ENCODE results near the gene DSCAML1.

Gene DSCAML1

DNA sequence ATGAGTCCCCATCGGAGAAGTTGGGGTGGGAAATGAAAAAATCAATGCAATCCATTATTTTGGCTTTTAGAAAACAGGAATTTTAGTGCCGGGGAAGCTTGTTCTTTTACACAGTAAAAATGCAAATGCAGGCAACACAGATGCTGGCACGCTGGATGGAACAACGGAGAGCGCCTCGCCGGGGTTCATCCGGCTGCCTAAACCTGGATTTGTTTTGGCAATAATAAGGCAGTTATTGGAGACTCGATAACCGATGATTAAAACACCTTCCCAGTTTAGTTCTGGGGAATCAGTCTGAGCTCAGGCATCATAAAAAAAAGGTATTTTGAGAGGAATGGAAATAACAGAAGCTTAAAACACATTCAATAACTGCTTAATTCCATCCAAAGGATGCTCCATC, 2.9 kb downstream of the DSCAML1 start:
- Mint-ChIP-seq H3K9me3 (no peaks in the 10 kb centered on the region), H3K27ac (no peak overlapping the region), H3K4me3 (no peak overlapping the region), H3K4me1 (peaks cover 7% of the 10 kb centered on the region), H3K36me3 (no peaks in the 10 kb centered on the region)
- no peak for DNase-seq (ENCODE audit: low spot score in 2 of 2)
- no peak for ATAC-seq

DNA sequence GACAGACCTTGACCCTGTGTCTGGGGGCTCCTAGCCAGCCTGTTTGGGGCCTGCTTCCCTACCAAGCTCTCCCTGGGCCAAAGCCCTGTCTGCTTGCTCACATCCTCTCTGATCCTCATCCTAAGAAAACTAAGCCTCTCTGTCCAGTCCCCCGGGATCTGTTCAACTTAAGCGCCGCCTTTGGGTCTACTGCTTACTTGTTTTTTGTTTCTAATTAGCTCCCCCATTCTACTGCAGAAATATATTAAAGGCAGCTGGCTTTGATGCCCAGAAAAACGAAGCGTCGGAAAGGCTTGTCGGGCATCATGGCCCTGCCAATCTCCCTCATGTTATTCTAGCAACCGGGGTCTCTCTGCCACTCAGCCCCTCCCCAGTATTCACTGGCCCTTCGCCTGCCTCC, 3.4 kb downstream of the DSCAML1 start:
- H3K36me3 Mint-ChIP-seq = no peaks in the 10 kb centered on the region
- ATAC-seq = no peak
- no peak overlapping the region for H3K27ac Mint-ChIP-seq
- H3K4me1 Mint-ChIP-seq = peaks cover 7% of the 10 kb centered on the region
- DNase-seq (ENCODE audit: low spot score in 2 of 2) = no peak
- H3K4me3 Mint-ChIP-seq = no peak overlapping the region
- H3K9me3 Mint-ChIP-seq = no peaks in the 10 kb centered on the region

DNA sequence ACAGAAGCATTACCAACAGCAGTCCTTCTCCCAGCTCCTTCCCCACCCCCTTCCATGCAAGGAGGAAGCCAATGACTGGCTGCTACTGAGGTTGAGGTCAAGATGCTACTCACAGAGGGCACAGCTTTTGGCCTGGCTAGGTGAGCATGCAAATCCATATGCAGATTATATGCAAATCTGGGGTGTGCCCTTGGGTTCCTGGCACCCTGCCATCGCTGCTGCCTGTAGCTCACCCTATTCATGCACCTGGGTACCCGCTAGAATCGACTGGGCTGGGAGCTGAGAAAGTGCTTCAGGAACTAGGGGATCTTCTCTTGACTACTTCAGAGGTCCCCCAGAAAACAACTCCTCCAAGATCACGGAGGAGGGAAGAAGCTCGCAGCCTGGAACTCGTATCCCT, 4.0 kb downstream of the DSCAML1 start:
- DNase-seq (ENCODE audit: low spot score in 2 of 2) = no peak
- Mint-ChIP-seq H3K36me3 (no peaks in the 10 kb centered on the region), H3K27ac (no peak overlapping the region), H3K4me3 (no peak overlapping the region), H3K4me1 (peaks cover 7% of the 10 kb centered on the region), H3K9me3 (no peaks in the 10 kb centered on the region)
- no peak for ATAC-seq

DNA sequence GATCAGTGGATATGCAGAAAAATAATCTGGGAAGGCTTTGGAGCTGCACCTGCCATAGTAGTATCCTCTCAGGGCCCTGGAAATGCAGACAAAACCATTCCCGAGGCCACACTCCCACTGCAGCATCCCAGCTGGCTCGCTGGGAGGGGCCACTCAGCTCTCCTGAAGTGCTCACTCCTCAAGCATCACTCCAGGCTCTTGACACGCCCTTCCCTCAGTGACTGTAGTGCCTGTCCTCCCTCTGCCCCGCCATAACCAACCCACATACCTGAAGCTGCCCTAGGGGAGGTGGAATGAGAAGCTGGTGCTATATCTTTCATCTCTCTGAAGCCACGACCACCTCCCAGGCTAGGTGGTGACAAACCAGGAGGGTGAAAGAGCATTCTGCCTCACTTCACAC, 4.8 kb downstream of the DSCAML1 start:
- Mint-ChIP-seq H3K27ac (no peak overlapping the region), H3K36me3 (no peaks in the 10 kb centered on the region), H3K9me3 (no peaks in the 10 kb centered on the region), H3K4me1 (no peaks in the 10 kb centered on the region), H3K4me3 (no peak overlapping the region)
- no peak for DNase-seq (ENCODE audit: low spot score in 2 of 2)
- ATAC-seq = no peak

DNA sequence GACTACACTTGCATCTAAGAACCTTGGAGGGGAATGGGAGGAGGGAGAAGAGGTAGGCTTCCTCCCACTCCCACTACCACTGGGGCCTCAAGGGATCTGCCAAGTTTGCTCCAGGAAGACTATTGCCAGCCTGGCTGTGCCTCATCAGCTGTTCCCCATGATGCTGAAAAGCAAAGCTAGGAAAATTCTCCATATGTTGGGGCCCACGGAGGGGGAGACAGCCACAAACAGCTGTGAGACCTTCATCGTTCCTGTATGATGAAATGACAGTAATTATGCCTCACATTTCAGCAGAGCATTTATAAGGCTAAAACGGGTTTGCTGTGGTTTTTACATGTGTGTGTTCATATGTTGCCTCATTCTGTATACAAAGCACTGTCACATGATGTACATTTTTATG, 6.7 kb downstream of the DSCAML1 start:
- ATAC-seq (no peak), DNase-seq (ENCODE audit: low spot score in 2 of 2) (no peak)
- H3K36me3 Mint-ChIP-seq = no peaks in the 10 kb centered on the region
- H3K4me3 Mint-ChIP-seq = no peak overlapping the region
- H3K9me3 Mint-ChIP-seq = no peaks in the 10 kb centered on the region
- H3K4me1 Mint-ChIP-seq = no peaks in the 10 kb centered on the region
- no peak overlapping the region for H3K27ac Mint-ChIP-seq

DNA sequence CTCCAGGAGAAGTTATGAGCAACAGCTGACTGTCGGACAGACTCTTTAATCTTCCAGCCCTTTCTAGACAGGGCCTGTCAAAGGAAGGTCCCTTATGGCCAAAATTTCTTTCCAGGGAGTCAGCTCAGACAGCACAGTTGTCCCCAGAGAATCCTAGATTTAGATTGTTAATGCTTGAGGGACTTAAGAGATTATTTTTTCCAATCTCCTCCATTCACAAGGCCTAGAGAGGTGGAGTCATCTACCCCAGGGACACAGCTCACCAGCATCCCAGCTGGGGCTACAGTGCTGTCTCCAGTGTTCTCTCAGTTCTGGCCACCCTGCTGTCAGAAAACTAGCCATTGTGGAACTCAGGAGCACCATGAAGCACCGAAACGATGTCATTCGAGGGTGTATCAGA, 7.8 kb downstream of the DSCAML1 start:
- H3K9me3 Mint-ChIP-seq = no peaks in the 10 kb centered on the region
- H3K36me3 Mint-ChIP-seq = no peaks in the 10 kb centered on the region
- no peak overlapping the region for H3K4me3 Mint-ChIP-seq
- no peaks in the 10 kb centered on the region for H3K4me1 Mint-ChIP-seq
- H3K27ac Mint-ChIP-seq = no peak overlapping the region
- DNase-seq (ENCODE audit: low spot score in 2 of 2) (no peak), ATAC-seq (no peak)

DNA sequence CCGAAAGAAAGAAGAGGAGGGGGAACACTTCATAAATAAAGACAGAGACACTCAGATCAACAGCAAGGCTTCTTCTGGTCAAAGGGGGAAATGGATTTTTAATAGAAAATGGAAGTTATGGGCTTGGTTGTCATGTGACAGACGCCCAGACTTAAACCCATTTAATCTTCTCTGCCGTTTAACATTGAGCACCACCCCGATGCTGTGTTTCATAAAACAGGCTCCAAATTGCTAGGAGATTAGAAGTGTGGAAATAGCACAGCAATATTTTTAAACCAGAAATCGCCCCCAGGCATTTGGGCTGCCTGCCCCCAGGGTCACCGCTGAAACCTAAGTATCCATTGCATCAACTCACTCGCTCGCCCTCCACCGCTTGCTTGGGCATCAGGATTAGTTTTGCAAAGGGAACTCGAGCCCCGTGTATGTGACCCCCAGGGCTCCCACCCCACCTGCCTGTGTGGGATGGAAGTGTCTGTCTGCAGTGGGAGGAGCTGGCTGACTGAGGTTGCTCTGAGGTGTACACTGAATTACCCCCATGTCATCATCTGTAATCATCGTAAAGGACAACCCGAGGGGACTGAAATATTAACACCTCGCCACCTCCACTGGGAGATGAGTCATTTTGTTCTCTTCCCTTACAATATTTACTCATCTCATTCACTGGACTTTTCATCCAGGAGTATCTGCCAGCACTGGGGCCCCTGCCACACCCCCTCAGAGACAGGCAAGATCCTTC, 10.7 kb downstream of the DSCAML1 start:
- H3K9me3 Mint-ChIP-seq = no peaks in the 10 kb centered on the region
- no peak overlapping the region for H3K27ac Mint-ChIP-seq
- DNase-seq (ENCODE audit: low spot score in 2 of 2) (no peak), ATAC-seq (no peak)
- no peaks in the 10 kb centered on the region for H3K36me3 Mint-ChIP-seq
- H3K4me3 Mint-ChIP-seq = no peak overlapping the region
- H3K4me1 Mint-ChIP-seq = no peaks in the 10 kb centered on the region

DNA sequence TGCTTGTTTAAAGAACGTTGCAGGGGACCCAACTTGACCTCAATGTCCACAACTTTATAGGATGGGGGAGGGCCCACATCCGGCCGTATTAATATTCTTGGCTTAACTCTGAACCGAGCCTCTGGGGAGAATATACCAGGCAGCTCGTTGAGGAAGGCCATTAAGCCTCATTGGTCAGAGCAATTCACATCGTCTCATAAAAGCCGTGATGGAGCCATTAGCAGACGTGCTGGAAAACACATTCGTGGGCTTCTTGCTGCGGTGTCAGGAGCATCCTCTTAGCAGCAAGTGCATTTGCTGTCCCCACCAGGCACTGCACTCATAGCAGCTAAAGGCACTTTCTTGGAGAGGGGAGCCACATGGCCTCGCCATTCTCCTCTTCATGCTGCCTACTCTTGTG, 14.9 kb downstream of the DSCAML1 start:
- Mint-ChIP-seq H3K4me3 (no peak overlapping the region), H3K9me3 (no peaks in the 10 kb centered on the region), H3K4me1 (no peaks in the 10 kb centered on the region), H3K36me3 (no peaks in the 10 kb centered on the region), H3K27ac (no peak overlapping the region)
- DNase-seq (ENCODE audit: low spot score in 2 of 2) (no peak), ATAC-seq (no peak)

DNA sequence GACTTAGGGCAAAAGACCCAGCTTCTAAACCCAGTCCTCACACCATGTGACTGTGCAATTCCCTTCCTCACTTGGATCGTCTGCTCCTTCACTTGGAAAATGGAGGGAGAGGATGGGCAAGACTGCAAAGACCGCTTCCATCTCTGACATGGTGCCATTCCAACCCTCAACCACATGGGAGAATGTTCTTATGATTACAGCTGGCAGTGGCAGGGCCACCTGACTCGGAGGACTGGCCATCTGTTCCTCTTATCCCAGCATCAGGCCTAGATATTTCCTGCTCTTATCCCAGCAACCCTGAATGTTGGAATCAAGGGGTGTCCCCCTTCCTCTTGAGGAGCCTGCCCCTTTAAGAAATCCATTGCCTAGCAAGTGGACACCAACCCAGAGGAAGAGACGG, 15.4 kb downstream of the DSCAML1 start:
- H3K4me3 Mint-ChIP-seq = no peak overlapping the region
- DNase-seq (ENCODE audit: low spot score in 2 of 2) = no peak
- no peak for ATAC-seq
- no peaks in the 10 kb centered on the region for H3K9me3 Mint-ChIP-seq
- no peaks in the 10 kb centered on the region for H3K36me3 Mint-ChIP-seq
- H3K4me1 Mint-ChIP-seq = no peaks in the 10 kb centered on the region
- no peak overlapping the region for H3K27ac Mint-ChIP-seq

DNA sequence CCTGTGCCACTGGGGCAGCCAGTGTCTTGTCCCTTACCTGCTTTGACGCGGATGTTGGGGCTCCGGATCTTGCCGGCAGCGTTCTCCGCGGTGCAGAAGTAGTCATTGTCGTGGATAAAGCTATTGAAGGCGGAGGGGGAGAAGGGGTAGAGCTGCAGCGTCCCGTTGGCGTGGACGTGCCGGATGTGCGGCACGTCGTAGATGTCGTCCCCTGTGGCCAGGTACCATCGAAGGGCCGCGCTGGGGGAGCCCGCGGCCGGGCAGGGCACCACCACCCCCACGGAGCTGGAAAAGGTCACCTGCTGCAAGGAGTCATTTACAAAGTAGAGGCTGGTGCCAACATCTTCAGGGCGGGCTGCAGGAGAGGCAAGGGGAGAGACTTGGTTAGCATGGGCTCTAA, 16.6 kb downstream of the DSCAML1 start:
- Mint-ChIP-seq H3K9me3 (no peaks in the 10 kb centered on the region), H3K36me3 (no peaks in the 10 kb centered on the region), H3K27ac (no peak overlapping the region), H3K4me3 (no peak overlapping the region), H3K4me1 (no peaks in the 10 kb centered on the region)
- no peak for ATAC-seq
- DNase-seq (ENCODE audit: low spot score in 2 of 2) = no peak

DNA sequence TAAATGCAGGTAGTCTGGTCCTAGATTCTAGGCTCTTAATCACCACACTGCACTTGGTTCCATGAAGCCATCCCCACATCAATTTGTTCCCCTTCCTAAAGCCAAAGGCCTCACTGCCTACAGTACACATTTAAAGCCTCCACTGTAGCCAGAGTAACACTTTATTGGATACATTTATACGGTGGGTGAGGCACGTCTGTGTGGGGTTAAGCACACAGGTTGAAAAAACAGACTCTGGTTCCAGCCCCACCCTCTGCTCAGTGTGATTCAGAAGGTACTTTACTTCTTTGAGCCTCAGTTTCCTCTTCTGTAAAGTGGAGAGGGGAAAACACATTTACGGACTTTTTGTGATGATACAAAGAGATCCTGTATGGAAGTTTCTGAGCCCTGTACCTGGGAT, 22.5 kb downstream of the DSCAML1 start:
- no peak for DNase-seq (ENCODE audit: low spot score in 2 of 2)
- no peak overlapping the region for H3K27ac Mint-ChIP-seq
- no peak overlapping the region for H3K4me3 Mint-ChIP-seq
- no peaks in the 10 kb centered on the region for H3K36me3 Mint-ChIP-seq
- H3K4me1 Mint-ChIP-seq = no peaks in the 10 kb centered on the region
- no peak for ATAC-seq
- no peaks in the 10 kb centered on the region for H3K9me3 Mint-ChIP-seq

DNA sequence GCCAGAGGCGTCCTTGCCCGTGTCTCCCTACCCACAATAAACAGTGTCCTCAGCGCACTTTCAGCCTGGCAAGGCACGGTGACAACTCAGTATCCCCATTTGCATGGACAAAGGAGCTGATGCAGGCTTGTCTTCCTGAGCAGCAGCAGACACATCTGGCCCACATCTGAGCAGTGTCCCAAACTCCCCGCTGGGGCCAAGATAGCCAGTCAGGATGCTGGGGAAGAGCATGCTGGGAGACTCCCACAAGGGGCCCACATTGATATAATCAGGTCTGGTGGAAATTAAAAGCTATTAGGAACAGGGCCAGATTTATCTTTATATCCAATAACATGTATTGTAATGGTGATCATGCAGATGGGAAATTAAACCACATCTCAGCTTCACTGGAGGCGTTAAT, 24.7 kb downstream of the DSCAML1 start:
- DNase-seq (ENCODE audit: low spot score in 2 of 2) = no peak

DNA sequence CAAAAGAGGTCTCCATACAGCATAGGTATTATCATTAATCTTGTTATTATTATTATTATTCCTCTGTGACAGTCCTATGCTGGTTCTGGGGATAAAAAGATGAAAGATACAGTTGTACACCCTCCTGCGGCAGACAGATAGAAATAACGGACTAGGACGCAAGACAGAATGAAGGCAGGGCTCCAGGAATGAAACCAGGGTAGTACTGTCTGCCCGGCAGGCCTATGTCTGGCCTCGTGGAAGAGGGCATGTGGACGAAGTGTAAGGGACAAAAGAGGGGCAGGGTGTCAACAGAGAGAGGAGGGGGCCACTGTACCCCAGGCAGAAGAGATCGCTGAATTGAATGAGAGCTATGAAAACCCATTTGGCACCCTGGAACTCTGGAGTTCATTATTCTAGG, 25.2 kb downstream of the DSCAML1 start:
- ATAC-seq = no peak

More for the DNA sequence above, 24.7 kb downstream of the DSCAML1 start:
- no peak for ATAC-seq
- Mint-ChIP-seq H3K4me1 (no peaks in the 10 kb centered on the region), H3K9me3 (no peaks in the 10 kb centered on the region), H3K36me3 (no peaks in the 10 kb centered on the region), H3K4me3 (no peak overlapping the region), H3K27ac (no peak overlapping the region)

DNA sequence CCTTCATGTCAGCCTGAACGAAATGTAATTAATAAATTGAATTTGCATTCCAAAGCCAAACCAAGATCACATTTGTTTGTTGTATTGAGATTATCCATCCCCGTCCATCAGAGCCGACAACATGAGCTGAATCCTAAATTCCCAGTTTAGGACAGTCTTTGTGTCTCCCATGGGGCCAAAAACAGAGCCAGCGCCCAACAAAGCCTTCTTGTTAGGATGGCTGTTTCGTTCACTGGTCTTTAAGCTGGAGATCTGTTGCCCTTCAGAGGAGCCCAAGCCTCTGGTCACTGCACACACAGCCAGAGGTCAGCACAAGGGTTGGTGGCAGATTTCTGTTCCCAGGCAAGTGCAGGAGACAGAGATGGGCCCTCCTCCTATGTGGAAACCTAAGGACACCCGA, 25.8 kb downstream of the DSCAML1 start:
- ATAC-seq = no peak
- no peak overlapping the region for H3K27ac Mint-ChIP-seq
- no peak overlapping the region for H3K4me3 Mint-ChIP-seq
- no peaks in the 10 kb centered on the region for H3K9me3 Mint-ChIP-seq
- H3K36me3 Mint-ChIP-seq = no peaks in the 10 kb centered on the region
- H3K4me1 Mint-ChIP-seq = no peaks in the 10 kb centered on the region
- DNase-seq (ENCODE audit: low spot score in 2 of 2) = no peak

More for the DNA sequence above, 25.2 kb downstream of the DSCAML1 start:
- H3K36me3 Mint-ChIP-seq = no peaks in the 10 kb centered on the region
- no peak for DNase-seq (ENCODE audit: low spot score in 2 of 2)
- H3K27ac Mint-ChIP-seq = no peak overlapping the region
- no peaks in the 10 kb centered on the region for H3K4me1 Mint-ChIP-seq
- H3K4me3 Mint-ChIP-seq = no peak overlapping the region
- no peaks in the 10 kb centered on the region for H3K9me3 Mint-ChIP-seq

DNA sequence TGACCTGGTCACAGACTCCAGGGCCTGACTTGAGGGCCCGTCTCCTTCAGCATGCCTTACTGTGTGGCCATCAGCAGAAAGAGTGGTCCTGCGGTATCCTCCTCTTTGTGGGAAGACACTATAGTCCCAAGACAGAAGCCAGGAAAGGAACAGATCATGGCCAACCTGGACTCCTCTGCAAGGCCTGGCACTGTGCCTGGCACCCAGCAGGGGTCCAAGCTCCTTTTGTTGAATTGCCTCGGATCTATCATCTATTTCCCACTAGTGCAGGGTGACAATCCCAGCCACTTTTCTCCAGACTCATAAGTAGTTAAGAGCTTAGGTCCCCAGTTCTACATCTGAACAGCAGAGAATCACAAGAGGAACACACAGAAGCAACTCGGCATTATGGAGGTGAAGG, 27.0 kb downstream of the DSCAML1 start:
- Mint-ChIP-seq H3K4me1 (no peaks in the 10 kb centered on the region), H3K9me3 (no peaks in the 10 kb centered on the region), H3K27ac (no peak overlapping the region), H3K4me3 (no peak overlapping the region), H3K36me3 (no peaks in the 10 kb centered on the region)
- ATAC-seq = no peak
- no peak for DNase-seq (ENCODE audit: low spot score in 2 of 2)

DNA sequence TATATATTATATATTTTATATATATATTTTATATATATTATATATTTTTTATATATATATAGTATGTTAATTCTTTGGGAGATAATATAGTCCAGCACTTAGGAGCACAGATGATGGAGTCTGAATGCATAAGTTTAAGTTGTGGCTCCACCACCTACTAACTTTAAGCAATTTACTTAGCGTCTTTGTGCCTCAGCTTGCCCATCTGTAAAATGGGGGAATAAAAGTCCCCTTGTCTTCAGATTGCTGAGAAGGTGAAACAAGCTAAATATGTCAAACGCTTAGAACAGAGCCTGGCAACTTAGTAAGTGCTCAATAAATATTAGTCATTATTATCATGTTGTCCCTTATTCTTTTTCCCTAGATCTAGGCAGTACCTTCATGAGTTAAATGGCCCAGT, 27.5 kb downstream of the DSCAML1 start:
- Mint-ChIP-seq H3K4me1 (no peaks in the 10 kb centered on the region), H3K36me3 (no peaks in the 10 kb centered on the region), H3K27ac (no peak overlapping the region), H3K9me3 (no peaks in the 10 kb centered on the region), H3K4me3 (no peak overlapping the region)
- ATAC-seq (no peak), DNase-seq (ENCODE audit: low spot score in 2 of 2) (no peak)

DNA sequence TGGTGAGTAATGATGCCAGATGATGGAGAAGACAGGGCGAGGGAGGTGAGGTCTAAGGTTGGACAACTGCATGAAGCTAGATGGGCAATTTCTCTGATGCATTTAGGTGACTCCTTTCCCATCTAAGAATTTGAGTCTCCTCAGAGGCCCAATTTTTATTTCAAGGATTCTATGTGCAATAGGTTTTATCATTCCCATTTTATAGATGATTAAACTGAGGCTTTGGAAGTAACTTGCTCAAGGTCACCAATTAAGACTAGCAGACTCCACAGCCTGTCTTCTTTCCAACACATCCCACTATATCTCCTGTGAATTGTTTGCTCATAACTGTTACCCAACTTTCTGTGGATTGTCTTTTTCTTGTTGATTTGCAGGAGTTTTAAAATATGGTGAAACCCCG, 28.5 kb downstream of the DSCAML1 start:
- Mint-ChIP-seq H3K9me3 (no peaks in the 10 kb centered on the region), H3K4me1 (no peaks in the 10 kb centered on the region), H3K36me3 (no peaks in the 10 kb centered on the region), H3K4me3 (no peak overlapping the region), H3K27ac (no peak overlapping the region)
- ATAC-seq (no peak), DNase-seq (ENCODE audit: low spot score in 2 of 2) (no peak)
